GM19035 (cell line): ENCODE measurements around the gene AGBL4.
"Not testable (repeated sequence)": the region's sequence is repeated elsewhere in the genome, so short reads cannot be mapped to it uniquely, and the experiment has no call there.

Source experiments
- ATAC-seq: cut with Tn5 transposase; IDR thresholded peaks from one replicate; pipeline ENCODE4 v1.9.1; 2021; ENCODE audit not compliant: unreplicated experiment

Gene AGBL4

GRCh38 chr1:49319426-49319963 lies 704.3 kb downstream of the AGBL4 start:
- no peak for ATAC-seq

GRCh38 chr1:49318218-49318617 lies 705.5 kb downstream of the AGBL4 start:
- no peak for ATAC-seq

- no peak for ATAC-seq
Measured at GRCh38 chr1:49307457-49307856, 716.3 kb downstream of the AGBL4 start.

- no peak for ATAC-seq
Measured at GRCh38 chr1:49306507-49307070, 717.2 kb downstream of the AGBL4 start.

- not testable (repeated sequence) for ATAC-seq
Measured at GRCh38 chr1:49302400-49302799, 721.4 kb downstream of the AGBL4 start.

GRCh38 chr1:49298304-49298703 lies 725.5 kb downstream of the AGBL4 start:
- ATAC-seq, result no peak

- no peak for ATAC-seq
Measured at GRCh38 chr1:49297783-49298182, 726.0 kb downstream of the AGBL4 start.

GRCh38 chr1:49294539-49294938 lies 729.2 kb downstream of the AGBL4 start:
- no peak for ATAC-seq

- no peak for ATAC-seq
Measured at GRCh38 chr1:49293016-49293415, 730.7 kb downstream of the AGBL4 start.

GRCh38 chr1:49257211-49258049 lies 766.3 kb downstream of the AGBL4 start:
- not testable (repeated sequence) for ATAC-seq

- no peak for ATAC-seq
Measured at GRCh38 chr1:49252917-49253316, 770.8 kb downstream of the AGBL4 start.

- ATAC-seq, result no peak
Measured at GRCh38 chr1:49251019-49251784, 772.6 kb downstream of the AGBL4 start.

GRCh38 chr1:49240709-49241221 lies 783.0 kb downstream of the AGBL4 start:
- no peak for ATAC-seq

GRCh38 chr1:49234988-49235387 lies 788.8 kb downstream of the AGBL4 start:
- no peak for ATAC-seq

- no peak for ATAC-seq
Measured at GRCh38 chr1:49229555-49229954, 794.2 kb downstream of the AGBL4 start.

GRCh38 chr1:49226758-49227157 lies 797.0 kb downstream of the AGBL4 start:
- ATAC-seq, result no peak

- ATAC-seq, result no peak
Measured at GRCh38 chr1:49225464-49225863, 798.3 kb downstream of the AGBL4 start.

GRCh38 chr1:49213301-49213700 lies 810.5 kb downstream of the AGBL4 start:
- ATAC-seq, result no peak

- no peak for ATAC-seq
Measured at GRCh38 chr1:49208712-49209111, 815.0 kb downstream of the AGBL4 start.

- ATAC-seq, result no peak
Measured at GRCh38 chr1:49204720-49205119, 819.0 kb downstream of the AGBL4 start.

GRCh38 chr1:49200738-49201137 lies 823.0 kb downstream of the AGBL4 start:
- ATAC-seq, result no peak
